Endothelial cell of umbilical vein (primary cell): ENCODE results near the gene MIR17HG. TPM values are rescaled to one million over a fixed set of nuclear protein-coding genes. Genes with fewer than 3 reads are reported as not detected.
A peak's percentile ranks its signal among the peaks of the same experiment; 100 is the strongest.

Experiments
- BruUV-seq: library from RNA; stranded (reverse); fragments of 400-500 nt; replicated peaks from 2 replicates; lab custom pipeline; 2021; lab: Mats Ljungman, UMichigan
- CTCF ChIA-PET: fragments of 300-600, 350-600 bp; sonication (Branson Sonifier 250); formaldehyde crosslinking; loops from one replicate; lab custom pipeline; 2021; ENCODE audit warnings: antibody characterized with exemption, inconsistent platforms; lab: Charles Lee
- POLR2A ChIA-PET: fragments of 300-600, 350-600 bp; sonication (Branson Sonifier 250); formaldehyde crosslinking; loops from one replicate; lab custom pipeline; 2021; ENCODE audit warnings: antibody characterized with exemption, inconsistent platforms; lab: Charles Lee
- DNase-seq: peaks from one replicate; pipeline ENCODE4 v3.0.0-alpha.2; 2011; ENCODE audit warnings: low read depth, low spot score
- FAIRE-seq: peaks from 2 replicates; lab custom pipeline; 2011; peaks lifted over from hg19 to GRCh38; lab: Jason Lieb, UNC
- H2AFZ ChIP-seq: 2 replicates; pipeline ENCODE4 v1.6.0; 2012; ENCODE audit warnings: low read depth, low read length, control low read depth, inconsistent platforms
- H3K27ac ChIP-seq: 2 replicates; pipeline ENCODE4 v1.5.1; 2011; ENCODE audit warnings: low read depth, mild to moderate bottlenecking, control low read depth, low read length, moderate library complexity; ENCODE audit not compliant: insufficient read depth
- H3K27me3 ChIP-seq, 2 experiments: 2 replicates each; pipeline versions ENCODE4 v1.6.0 to v1.6.1; 2011; ENCODE audit warnings: low read length in 2 of 2, mixed read lengths in 1 of 2; ENCODE audit not compliant: control insufficient read depth in 2 of 2, insufficient read depth in 2 of 2
- H3K36me3 ChIP-seq, 2 experiments: 2 replicates in 1 of 2; 3 replicates in 1 of 2; pipeline ENCODE4 v1.5.1; 2011; ENCODE audit warnings: low read length in 2 of 2, mild to moderate bottlenecking in 1 of 2, moderate library complexity in 1 of 2; ENCODE audit not compliant: control insufficient read depth in 2 of 2, insufficient read depth in 2 of 2; ENCODE audit errors: extremely low read depth in 1 of 2
- H3K4me1 ChIP-seq: 3 replicates; pipeline ENCODE4 v1.5.1; 2011; ENCODE audit warnings: mild to moderate bottlenecking, low read length; ENCODE audit not compliant: control insufficient read depth, insufficient read depth; ENCODE audit errors: extremely low read depth
- H3K4me2 ChIP-seq: 2 replicates; pipeline ENCODE4 v1.6.1; 2011; ENCODE audit warnings: low read length, control low read depth, mixed read lengths; ENCODE audit not compliant: insufficient read depth
- H3K4me3 ChIP-seq, 3 experiments: fragments of 200-600 bp in 1 of 3; sonication (generic), shearing (Covaris generic) in 1 of 3; replicated peaks in 1 of 3; 2 replicates each; pipeline ENCODE4 v1.5.1; 2011 to 2016; ENCODE audit warnings: control low read depth in 3 of 3, low read length in 3 of 3, mild to moderate bottlenecking in 2 of 3, inconsistent platforms in 1 of 3, low read depth in 1 of 3, moderate library complexity in 1 of 3; ENCODE audit not compliant: insufficient read depth in 1 of 3
- H3K79me2 ChIP-seq: 2 replicates; pipeline ENCODE4 v1.6.0; 2012; ENCODE audit warnings: low read length, inconsistent platforms; ENCODE audit not compliant: control insufficient read depth, insufficient read depth
- H3K9ac ChIP-seq: replicated peaks from 2 replicates; pipeline ENCODE3; 2011; ENCODE audit warnings: low read length, control low read depth; ENCODE audit not compliant: insufficient read depth; ENCODE audit errors: extremely low read depth
- H3K9me1 ChIP-seq: replicated peaks from 3 replicates; pipeline ENCODE4 v1.6.0; 2011; ENCODE audit warnings: mild to moderate bottlenecking, low read length; ENCODE audit not compliant: control insufficient read depth, insufficient read depth; ENCODE audit errors: extremely low read depth
- H3K9me3 ChIP-seq: replicated peaks from 2 replicates; pipeline ENCODE4 v1.5.1; 2012; ENCODE audit warnings: low read length, inconsistent platforms; ENCODE audit not compliant: control insufficient read depth, insufficient read depth
- H4K20me1 ChIP-seq: replicated peaks from 2 replicates; pipeline ENCODE3; 2011; ENCODE audit warnings: mild to moderate bottlenecking, low read length; ENCODE audit not compliant: control insufficient read depth, insufficient read depth; ENCODE audit errors: extremely low read depth
- EZH2 ChIP-seq: IDR thresholded peaks from 2 replicates; pipeline ENCODE4 v1.6.1; 2012; ENCODE audit warnings: borderline replicate concordance, low read depth, mild to moderate bottlenecking, moderate library complexity, low read length, inconsistent platforms; ENCODE audit not compliant: severe bottlenecking
- FOS ChIP-seq: IDR thresholded peaks from 2 replicates; pipeline ENCODE4 v1.6.1; 2011; ENCODE audit warnings: mild to moderate bottlenecking, low read length, moderate library complexity, borderline replicate concordance; ENCODE audit not compliant: insufficient read depth
- GATA2 ChIP-seq: IDR thresholded peaks from 2 replicates; pipeline ENCODE4 v1.7.0; 2011; ENCODE audit warnings: low read depth, mild to moderate bottlenecking, moderate library complexity, mixed read lengths, low read length; ENCODE audit not compliant: insufficient read length, insufficient read depth
- JUN ChIP-seq: IDR thresholded peaks from 2 replicates; pipeline ENCODE4 v1.6.1; 2011; ENCODE audit warnings: borderline replicate concordance, low read depth; ENCODE audit not compliant: insufficient read length, insufficient read depth
- MAX ChIP-seq: IDR thresholded peaks from 2 replicates; pipeline ENCODE4 v1.6.1; 2011; ENCODE audit not compliant: insufficient read depth, insufficient read length
- MYC ChIP-seq: IDR thresholded peaks from one replicate; pipeline ENCODE4 v1.6.1; 2011; ENCODE audit warnings: mild to moderate bottlenecking, low read depth, low read length
- POLR2A ChIP-seq: IDR thresholded peaks from 2 replicates; pipeline ENCODE4 v1.6.1; 2012; ENCODE audit warnings: low read depth, mild to moderate bottlenecking, control low read depth, low read length
- POLR2AphosphoS5 ChIP-seq: IDR thresholded peaks from 2 replicates; pipeline ENCODE4 v1.6.1; 2012; ENCODE audit warnings: low read depth, mild to moderate bottlenecking, control low read depth, low read length, moderate library complexity; ENCODE audit not compliant: insufficient read depth
- dilution Hi-C: fragments of 300-500 bp; cut with MboI; formaldehyde crosslinking; loops from one replicate; pipeline ENCODE4 v1.15.0; 2019; ENCODE audit warnings: low sequenced_read_pairs; ENCODE audit not compliant: extremely low pct_ligation_motif_present
- intact Hi-C: fragments of 100-400 bp; cut with micrococcal nuclease; formaldehyde crosslinking; loops from one replicate; pipeline ENCODE4 v1.10.0; 2022
- polyA plus RNA-seq, 4 experiments: library from polyadenylated mRNA; depleted of rRNA in 3 of 4; stranded (reverse) in 3 of 4; unstranded in 1 of 4; fragments of >200 nt; gene quantifications; 2 replicates each; pipeline versions ENCODE4 v1.2.1 to v1.2.3, GENCODE V29; 2011 to 2012; ENCODE audit warnings: missing spikeins in 1 of 4
- total RNA-seq: library from RNA; stranded (reverse); gene quantifications from 2 replicates; pipeline ENCODE4 v1.2.3, GENCODE V29; 2021
- TF ChIP-seq, protein P1 (sequence below), 2 donors: IDR thresholded peaks; 1 replicate in 1 of 2; 2 replicates in 1 of 2; pipeline ENCODE4 v1.5.1; 2011; ENCODE audit warnings: low read length in 2 of 2, mild to moderate bottlenecking in 2 of 2, moderate library complexity in 2 of 2, control low read depth in 1 of 2, inconsistent platforms in 1 of 2, low read depth in 1 of 2; ENCODE audit not compliant: insufficient read depth in 1 of 2; ENCODE audit errors: extremely low read depth in 1 of 2

Gene MIR17HG
- total and polyA plus RNA-seq, 2 donors (not counting 3 experiments of a cell fraction or from before 2014, with no cell fraction given): 1.8 to 9.5 TPM

- FAIRE-seq: no peak
Observed at GRCh38 chr13:91355826-91356710, 8.6 kb downstream of the MIR17HG start.

DNA sequence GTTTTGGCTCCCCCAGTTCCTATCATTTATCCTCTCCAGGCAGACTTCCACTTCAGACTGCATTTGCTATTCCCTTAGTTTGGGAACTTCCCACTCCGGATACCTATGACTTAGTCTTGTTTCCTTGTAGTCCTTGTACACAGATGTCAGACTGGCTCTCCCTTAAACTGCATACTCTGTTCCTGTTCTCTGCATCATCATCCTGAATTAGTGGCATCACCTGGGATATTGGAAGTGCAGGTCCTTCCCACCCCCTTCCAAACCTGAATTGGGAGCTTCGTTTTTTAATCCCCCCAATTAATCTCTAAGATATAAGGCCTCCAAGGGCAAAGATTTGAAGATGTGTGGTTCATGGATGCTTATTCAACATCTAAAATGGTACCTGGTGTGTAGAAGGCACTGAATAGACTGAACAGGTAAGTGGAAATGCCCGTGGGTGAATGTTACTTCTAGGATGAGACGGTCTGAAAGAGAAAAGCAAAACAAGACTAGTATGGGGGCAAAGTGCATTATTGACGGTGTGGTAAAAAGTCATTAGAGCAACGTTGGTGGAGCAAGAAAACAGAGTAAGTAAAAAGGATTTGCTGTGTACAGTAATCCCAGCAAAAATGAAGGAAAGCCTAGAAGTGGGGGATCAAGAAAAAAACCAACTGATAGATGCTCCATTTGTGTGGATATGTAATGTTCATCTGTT lies 9.6 kb downstream of the MIR17HG start:
- no peak overlapping the region for H3K27ac ChIP-seq
- peaks cover 9 to 46% of the 10 kb centered on the region in 2 experiments for H3K36me3 ChIP-seq
- no peak overlapping the region for H3K9ac ChIP-seq
- TF ChIP-seq FOS: no peak
- TF ChIP-seq MYC: no peak
- no peak for TF ChIP-seq POLR2AphosphoS5
- TF ChIP-seq JUN: no peak
- no peak for TF ChIP-seq POLR2A
- TF ChIP-seq GATA2: no peak
- no peak for TF ChIP-seq EZH2
- TF ChIP-seq, protein P1, sequence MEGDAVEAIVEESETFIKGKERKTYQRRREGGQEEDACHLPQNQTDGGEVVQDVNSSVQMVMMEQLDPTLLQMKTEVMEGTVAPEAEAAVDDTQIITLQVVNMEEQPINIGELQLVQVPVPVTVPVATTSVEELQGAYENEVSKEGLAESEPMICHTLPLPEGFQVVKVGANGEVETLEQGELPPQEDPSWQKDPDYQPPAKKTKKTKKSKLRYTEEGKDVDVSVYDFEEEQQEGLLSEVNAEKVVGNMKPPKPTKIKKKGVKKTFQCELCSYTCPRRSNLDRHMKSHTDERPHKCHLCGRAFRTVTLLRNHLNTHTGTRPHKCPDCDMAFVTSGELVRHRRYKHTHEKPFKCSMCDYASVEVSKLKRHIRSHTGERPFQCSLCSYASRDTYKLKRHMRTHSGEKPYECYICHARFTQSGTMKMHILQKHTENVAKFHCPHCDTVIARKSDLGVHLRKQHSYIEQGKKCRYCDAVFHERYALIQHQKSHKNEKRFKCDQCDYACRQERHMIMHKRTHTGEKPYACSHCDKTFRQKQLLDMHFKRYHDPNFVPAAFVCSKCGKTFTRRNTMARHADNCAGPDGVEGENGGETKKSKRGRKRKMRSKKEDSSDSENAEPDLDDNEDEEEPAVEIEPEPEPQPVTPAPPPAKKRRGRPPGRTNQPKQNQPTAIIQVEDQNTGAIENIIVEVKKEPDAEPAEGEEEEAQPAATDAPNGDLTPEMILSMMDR (IDR thresholded peaks at IDR 0.05; ENCODE audit: extremely low read depth in 1 of 2, insufficient read depth in 1 of 2, low read depth in 1 of 2, low read length in 2 of 2): no peak
- no peak for TF ChIP-seq MAX
- peaks cover 12% of the 10 kb centered on the region for H3K79me2 ChIP-seq
- H3K9me3 ChIP-seq: no peaks in the 10 kb centered on the region
- H3K4me1 ChIP-seq: no peaks in the 10 kb centered on the region
- intact Hi-C loops (no loop called here), dilution Hi-C loops (no loop called here)
- ChIA-PET POLR2A (no interaction called here), CTCF (no interaction called here)
- no peak overlapping the region for H3K4me2 ChIP-seq
- peaks cover 18% of the 10 kb centered on the region for H4K20me1 ChIP-seq
- DNase-seq (no peak), FAIRE-seq (no peak)
- no peak overlapping the region for H2AFZ ChIP-seq
- no TSS peak for BruUV-seq
- H3K4me3 ChIP-seq: no peak overlapping the region
- H3K27me3 ChIP-seq: no peaks in the 10 kb centered on the region
- peaks cover 2% of the 10 kb centered on the region for H3K9me1 ChIP-seq

More at GRCh38 chr13:91355826-91356710, 8.6 kb downstream of the MIR17HG start:
- peaks cover 21% of the 10 kb centered on the region for H4K20me1 ChIP-seq
- H3K79me2 ChIP-seq: peaks cover 22% of the 10 kb centered on the region
- DNase-seq: no peak
- H3K4me3 ChIP-seq: no peak overlapping the region
- no peaks in the 10 kb centered on the region for H3K27me3 ChIP-seq
- dilution Hi-C loops (no loop called here), intact Hi-C loops (no loop called here)
- H3K9me3 ChIP-seq: no peaks in the 10 kb centered on the region
- peaks cover 2% of the 10 kb centered on the region for H3K9me1 ChIP-seq
- H3K9ac ChIP-seq: no peak overlapping the region
- no peak overlapping the region for H3K27ac ChIP-seq
- H3K36me3 ChIP-seq: peaks cover 9 to 52% of the 10 kb centered on the region in 2 experiments
- H3K4me2 ChIP-seq: no peak overlapping the region
- CTCF ChIA-PET: no interaction called here
- TF ChIP-seq GATA2 (no peak), POLR2AphosphoS5 (no peak), POLR2A (peak; percentile 21), MYC (no peak), JUN (no peak), EZH2 (no peak), FOS (no peak)
- H2AFZ ChIP-seq: no peak overlapping the region
- H3K4me1 ChIP-seq: peaks cover 1% of the 10 kb centered on the region
- POLR2A ChIA-PET: no interaction called here
- BruUV-seq: no TSS peak
